MCF 10A (cell line): Measurements from ENCODE around the gene ARL4D. TPM values are rescaled to one million over a fixed set of nuclear protein-coding genes. Genes with fewer than 3 reads are reported as not detected.
A peak's percentile ranks its signal among the peaks of the same experiment; 100 is the strongest.
"Not testable (repeated sequence)": the region's sequence is repeated elsewhere in the genome, so short reads cannot be mapped to it uniquely, and the experiment has no call there.

Experiments
- BruUV-seq: library from RNA; stranded (reverse); fragments of 400-500 nt; replicated peaks from 2 replicates; lab custom pipeline; 2021; lab: Mats Ljungman, UMichigan
- CTCF ChIA-PET: fragments of 300-600 bp; sonication (Branson Sonifier 250); formaldehyde crosslinking; extraction: SDS; loops from one replicate; lab custom pipeline; 2021; ENCODE audit warnings: antibody characterized with exemption, inconsistent platforms; lab: Yijun Ruan, JAX
- POLR2A ChIA-PET: fragments of 300-600, 350-650 bp; sonication (Branson Sonifier 250); formaldehyde crosslinking; extraction: SDS; loops from one replicate; lab custom pipeline; 2020; ENCODE audit warnings: antibody characterized with exemption, inconsistent platforms; lab: Yijun Ruan, JAX
- DNase-seq: peaks from one replicate; pipeline ENCODE4 v3.0.0-alpha.2; 2018; ENCODE audit not compliant: unreplicated experiment
- H3K27ac Mint-ChIP-seq: one replicate; pipeline ENCODE4 v1.8.0; 2022; ENCODE audit warnings: mild to moderate bottlenecking, low read depth, mixed read lengths; ENCODE audit not compliant: unreplicated experiment
- H3K27me3 Mint-ChIP-seq: one replicate; pipeline ENCODE4 v1.8.0; 2022; ENCODE audit warnings: mixed read lengths; ENCODE audit not compliant: insufficient read depth, unreplicated experiment
- H3K36me3 Mint-ChIP-seq: one replicate; pipeline ENCODE4 v1.8.0; 2022; ENCODE audit warnings: mild to moderate bottlenecking, moderate library complexity, mixed read lengths; ENCODE audit not compliant: insufficient read depth, unreplicated experiment
- H3K4me1 Mint-ChIP-seq: one replicate; pipeline ENCODE4 v1.8.0; 2022; ENCODE audit warnings: mixed read lengths; ENCODE audit not compliant: insufficient read depth, unreplicated experiment
- H3K4me3 Mint-ChIP-seq: one replicate; pipeline ENCODE4 v1.8.0; 2022; ENCODE audit warnings: mild to moderate bottlenecking, moderate library complexity, mixed read lengths; ENCODE audit not compliant: unreplicated experiment
- H3K9me3 Mint-ChIP-seq: one replicate; pipeline ENCODE4 v1.8.0; 2022; ENCODE audit warnings: mixed read lengths; ENCODE audit not compliant: unreplicated experiment
- intact Hi-C: fragments of 100-400 bp; cut with micrococcal nuclease; formaldehyde crosslinking; loops from 2 replicates; pipeline ENCODE4 v1.14.1; 2022
- total RNA-seq: library from RNA; stranded (reverse); gene quantifications from 2 replicates; pipeline ENCODE4 v1.2.3, GENCODE V29; 2022
- TF ChIP-seq, protein P1 (sequence below): fragments of 200-600 bp; IDR thresholded peaks from one replicate; pipeline ENCODE4 v1.8.0; 2022; ENCODE audit warnings: antibody characterized with exemption, mild to moderate bottlenecking; ENCODE audit not compliant: unreplicated experiment

Gene ARL4D
- total RNA-seq, 1 experiment from 2014 or later, result 33.5 TPM

DNA sequence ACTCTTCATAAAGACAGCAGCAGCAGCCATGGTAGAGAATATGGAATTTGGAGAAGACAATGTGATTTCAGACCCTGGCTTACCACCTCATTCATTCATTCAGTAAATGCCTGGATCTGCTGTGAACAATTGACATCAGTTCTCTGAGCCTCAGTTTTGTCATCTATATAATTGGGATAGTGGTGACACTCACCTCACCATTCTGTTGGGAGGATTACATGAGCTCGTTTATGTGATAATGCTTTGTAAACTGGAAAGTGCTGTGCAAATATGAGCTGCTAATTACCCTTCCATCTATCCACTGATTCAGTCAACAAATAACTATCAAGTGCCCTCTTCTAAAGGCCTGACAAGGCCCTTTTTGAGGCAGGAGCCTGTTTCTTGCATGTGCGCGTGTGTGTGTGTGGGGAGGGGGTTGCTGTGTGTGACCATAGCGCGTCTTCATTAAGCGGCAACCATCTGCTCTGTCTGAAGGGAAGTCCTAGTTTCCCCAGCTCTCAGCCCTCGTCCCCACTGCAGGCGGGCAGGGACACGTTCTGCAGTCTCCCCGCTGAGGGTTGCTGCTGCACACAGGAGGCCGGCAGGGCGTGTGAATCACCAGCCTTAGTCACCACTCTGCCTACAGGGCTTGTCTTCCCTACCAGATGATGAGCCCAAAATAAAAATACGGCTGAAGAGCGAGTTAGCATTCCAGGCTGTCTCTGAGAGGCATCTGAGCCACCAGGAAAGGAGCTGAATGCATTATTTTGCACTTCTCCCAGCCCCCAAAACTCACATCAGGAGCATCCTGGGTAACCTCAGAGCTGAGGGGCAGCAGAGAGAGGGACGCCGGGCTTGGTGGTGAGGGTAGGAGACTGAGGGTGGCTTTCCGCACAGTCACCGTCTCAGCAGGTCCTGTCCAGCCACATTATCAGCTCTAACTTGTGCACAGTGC is 19.9 kb downstream of the ARL4D start:
- Mint-ChIP-seq H3K4me1 (peaks cover 41% of the 10 kb centered on the region), H3K27me3 (no peaks in the 10 kb centered on the region), H3K36me3 (no peaks in the 10 kb centered on the region), H3K9me3 (peaks cover 5% of the 10 kb centered on the region), H3K4me3 (peak overlapping the region; percentile 59), H3K27ac (peak overlapping the region; percentile 76)
- POLR2A ChIA-PET, result interaction anchor here (0.6 to 17.4 kb wide), 23 partner anchors 10 to 418 kb away, joined by 3 to 654 read pairs (median 8); partner anchors contain the start of genes ARL4D, DHX8 and IFI35
- BruUV-seq, result no TSS peak
- peak; percentile 94 for DNase-seq
- TF ChIP-seq, protein P1, sequence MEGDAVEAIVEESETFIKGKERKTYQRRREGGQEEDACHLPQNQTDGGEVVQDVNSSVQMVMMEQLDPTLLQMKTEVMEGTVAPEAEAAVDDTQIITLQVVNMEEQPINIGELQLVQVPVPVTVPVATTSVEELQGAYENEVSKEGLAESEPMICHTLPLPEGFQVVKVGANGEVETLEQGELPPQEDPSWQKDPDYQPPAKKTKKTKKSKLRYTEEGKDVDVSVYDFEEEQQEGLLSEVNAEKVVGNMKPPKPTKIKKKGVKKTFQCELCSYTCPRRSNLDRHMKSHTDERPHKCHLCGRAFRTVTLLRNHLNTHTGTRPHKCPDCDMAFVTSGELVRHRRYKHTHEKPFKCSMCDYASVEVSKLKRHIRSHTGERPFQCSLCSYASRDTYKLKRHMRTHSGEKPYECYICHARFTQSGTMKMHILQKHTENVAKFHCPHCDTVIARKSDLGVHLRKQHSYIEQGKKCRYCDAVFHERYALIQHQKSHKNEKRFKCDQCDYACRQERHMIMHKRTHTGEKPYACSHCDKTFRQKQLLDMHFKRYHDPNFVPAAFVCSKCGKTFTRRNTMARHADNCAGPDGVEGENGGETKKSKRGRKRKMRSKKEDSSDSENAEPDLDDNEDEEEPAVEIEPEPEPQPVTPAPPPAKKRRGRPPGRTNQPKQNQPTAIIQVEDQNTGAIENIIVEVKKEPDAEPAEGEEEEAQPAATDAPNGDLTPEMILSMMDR, result no peak
- intact Hi-C loops, result loop anchor here (1.0 kb wide), 1 partner anchor 17 kb away; no protein-coding TSS in a partner anchor
- CTCF ChIA-PET, result interaction anchor here (0.6 to 4.0 kb wide), 18 partner anchors 8 to 1643 kb away, joined by 3 to 26 read pairs (median 6); partner anchors contain the start of genes ARL4D and DHX8

DNA sequence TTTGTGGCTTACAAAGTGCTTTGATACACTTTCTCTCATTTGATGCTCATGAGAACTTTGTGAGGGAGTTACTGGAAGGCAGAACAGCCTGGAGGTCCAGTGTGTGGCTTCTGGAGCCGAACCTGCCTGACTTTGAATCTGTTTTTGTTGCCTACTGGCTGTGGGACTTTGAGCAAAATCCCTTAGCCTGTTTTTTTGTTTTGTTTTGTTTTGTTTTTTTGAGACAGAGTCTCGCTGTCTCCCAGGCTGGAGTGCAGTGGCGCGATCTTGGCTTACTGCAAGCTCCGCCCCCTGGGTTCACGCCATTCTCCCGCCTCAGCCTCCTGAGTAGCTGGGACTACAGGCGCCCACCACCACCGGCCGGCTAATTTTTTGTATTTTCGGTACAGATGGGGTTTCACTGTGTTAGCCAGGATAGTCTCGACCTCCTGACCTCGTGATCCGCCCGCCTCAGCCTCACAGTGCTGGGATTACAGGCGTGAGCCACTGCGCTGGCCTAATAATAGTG is 20.6 kb downstream of the ARL4D start:
- H3K27me3 Mint-ChIP-seq, H3K36me3 Mint-ChIP-seq, BruUV-seq, H3K9me3 Mint-ChIP-seq, DNase-seq: not testable (repeated sequence)
- Mint-ChIP-seq H3K27ac (peak overlapping the region; percentile 76), H3K4me3 (peak overlapping the region; percentile 59), H3K4me1 (peaks cover 41% of the 10 kb centered on the region)
- intact Hi-C loops, result loop anchor here (1.0 kb wide), 1 partner anchor 18 kb away; no protein-coding TSS in a partner anchor
- ChIA-PET CTCF (interaction anchor here (0.7 to 4.0 kb wide), 10 partner anchors 9 to 65 kb away, joined by 3 to 26 read pairs (median 8); partner anchors contain the start of gene DHX8), POLR2A (interaction anchor here (0.6 to 17.4 kb wide), 20 partner anchors 9 to 419 kb away, joined by 3 to 654 read pairs (median 19); partner anchors contain the start of genes ARL4D and DHX8)

DNA sequence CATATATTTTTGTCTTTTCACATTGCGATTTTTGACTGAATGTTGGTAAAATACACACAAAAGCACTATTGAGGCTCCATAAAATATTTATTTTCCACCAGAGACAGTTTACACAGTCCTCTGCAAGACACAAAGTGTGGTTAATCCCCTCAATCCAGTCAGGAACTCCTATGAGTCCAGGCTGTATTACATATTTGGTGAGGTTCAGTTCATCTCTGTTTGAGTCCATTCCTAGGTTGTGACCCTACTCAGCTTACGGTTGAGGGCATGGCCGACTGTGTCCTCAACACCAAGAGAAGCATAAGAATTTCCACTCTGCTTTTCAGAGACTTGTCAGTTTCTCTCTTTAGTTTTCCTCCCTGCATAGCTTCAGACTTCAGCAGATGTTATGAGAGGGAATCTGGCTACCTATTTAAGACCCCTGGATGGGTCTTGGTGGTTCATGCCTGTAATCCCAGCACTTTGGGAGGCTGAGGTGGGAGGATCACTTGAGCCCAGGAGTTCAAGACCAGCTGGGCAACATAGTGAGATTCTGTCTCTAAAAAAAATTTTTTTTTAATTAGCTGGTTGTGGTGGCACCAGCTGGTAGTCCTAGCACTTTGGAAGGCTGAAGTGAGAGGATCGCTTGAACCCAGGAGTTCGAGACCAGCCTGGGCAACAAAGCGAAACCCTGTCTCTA is 25.1 kb downstream of the ARL4D start:
- POLR2A ChIA-PET, result interaction anchor here (0.9 to 10.3 kb wide), 4 partner anchors 23 to 47 kb away, joined by 3 to 191 read pairs (median 6); no protein-coding TSS in a partner anchor
- no TSS peak for BruUV-seq
- Mint-ChIP-seq H3K4me3 (no peak overlapping the region), H3K4me1 (peaks cover 2% of the 10 kb centered on the region), H3K9me3 (no peaks in the 10 kb centered on the region), H3K27me3 (no peaks in the 10 kb centered on the region), H3K27ac (no peak overlapping the region), H3K36me3 (no peaks in the 10 kb centered on the region)
- CTCF ChIA-PET, result interaction anchor here (1.2 kb wide), 1 partner anchor 18 kb away, joined by 3 read pairs; no protein-coding TSS in a partner anchor
- TF ChIP-seq, protein P1, result no peak
- no peak for DNase-seq
- intact Hi-C loops, result loop anchor here (5.0 kb wide), 1 partner anchor 33 kb away; no protein-coding TSS in a partner anchor

DNA sequence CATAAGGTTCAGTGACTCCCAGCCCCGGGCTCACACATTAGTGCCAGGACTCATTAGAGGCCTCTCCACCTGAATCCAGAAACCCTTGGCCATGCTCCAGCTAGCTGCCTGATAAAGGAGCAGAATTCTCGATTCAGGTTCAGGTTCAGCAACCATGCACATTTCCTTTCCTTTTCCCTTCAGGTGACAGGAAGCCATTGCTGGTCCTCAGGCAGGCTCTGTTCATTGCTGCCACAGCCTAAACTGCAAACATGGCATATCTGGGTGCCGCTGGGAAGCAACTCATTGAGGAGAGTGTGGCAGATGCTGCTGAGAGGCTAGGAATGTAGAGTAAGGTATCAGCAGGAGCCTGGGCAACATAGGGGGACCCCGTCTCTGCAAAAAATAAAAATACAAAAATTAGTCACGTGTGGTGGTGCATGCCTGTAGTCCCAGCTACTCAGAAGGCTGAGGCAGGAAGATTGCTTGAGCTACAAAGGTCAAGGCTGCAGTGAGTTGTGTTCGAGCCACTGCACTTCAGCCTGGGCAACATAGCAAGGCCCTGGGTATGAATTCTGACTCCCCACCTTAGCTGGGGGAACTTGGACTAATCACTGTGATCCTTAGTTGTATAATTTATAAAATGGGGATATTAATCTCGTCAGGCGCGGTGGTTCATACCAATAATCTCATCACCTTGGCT is 28.7 kb downstream of the ARL4D start:
- Mint-ChIP-seq H3K36me3 (no peaks in the 10 kb centered on the region), H3K4me3 (no peak overlapping the region), H3K9me3 (no peaks in the 10 kb centered on the region), H3K27ac (no peak overlapping the region), H3K27me3 (no peaks in the 10 kb centered on the region), H3K4me1 (peaks cover 16% of the 10 kb centered on the region)
- ChIA-PET POLR2A (interaction anchor here (1.0 to 9.8 kb wide), 6 partner anchors 9 to 41 kb away, joined by 3 to 69 read pairs (median 22); partner anchors contain the start of gene ARL4D), CTCF (interaction anchor here (0.6 to 0.8 kb wide), 3 partner anchors 15 to 38 kb away, joined by 3 to 4 read pairs (median 4); no protein-coding TSS in a partner anchor)
- intact Hi-C loops, result no loop called here
- no peak for DNase-seq
- TF ChIP-seq, protein P1, result no peak
- no TSS peak for BruUV-seq
